Breast epithelium (tissue), 4 donors: ENCODE results near the gene MACROD2. TPM values are rescaled to one million over a fixed set of nuclear protein-coding genes. Genes with fewer than 3 reads are reported as not detected.

ENCODE experiments used
- DNase-seq, 2 donors: peaks; one replicate each; pipeline ENCODE4 v3.0.0-alpha.2; 2019; ENCODE audit warnings: low spot score in 2 of 2
- H3K27ac ChIP-seq, 2 donors: fragments of 200-600 bp; sonication (generic) in 1 of 2; one replicate each; pipeline ENCODE4 v1.5.1; 2016 to 2019; ENCODE audit warnings: mild to moderate bottlenecking in 1 of 2
- H3K27me3 ChIP-seq, 2 donors: fragments of 200-600 bp; sonication (generic) in 1 of 2; one replicate each; pipeline versions ENCODE4 v1.5.1 to v1.6.0; 2017 to 2019; ENCODE audit warnings: control low read depth in 1 of 2, mild to moderate bottlenecking in 1 of 2
- H3K36me3 ChIP-seq: fragments of 200-600 bp; one replicate; pipeline ENCODE4 v1.5.1; 2019
- H3K4me1 ChIP-seq, 2 donors: fragments of 200-600 bp; sonication (generic); one replicate each; pipeline ENCODE4 v1.5.1; 2016 to 2019; ENCODE audit warnings: control low read depth in 1 of 2
- H3K4me3 ChIP-seq, 3 donors: fragments of 200-600 bp; sonication (generic); 1 replicate in 2 of 3; 2 replicates in 1 of 3; pipeline ENCODE4 v1.5.1; 2016 to 2019; ENCODE audit warnings: mild to moderate bottlenecking in 3 of 3, moderate library complexity in 2 of 3
- H3K9me3 ChIP-seq, 2 donors: fragments of 200-600 bp; sonication (generic) in 1 of 2; one replicate each; pipeline ENCODE4 v1.5.1; 2016 to 2019; ENCODE audit warnings: control low read depth in 1 of 2
- POLR2A ChIP-seq: fragments of 450-650 bp; IDR thresholded peaks from one replicate; pipeline ENCODE4 v1.6.1; 2016; ENCODE audit warnings: antibody characterized with exemption, mild to moderate bottlenecking, moderate library complexity
- POLR2AphosphoS5 ChIP-seq, 3 donors: sonication (generic); formaldehyde crosslinking; IDR thresholded peaks; one replicate each; pipeline ENCODE4 v1.6.1; 2017; ENCODE audit warnings: antibody characterized with exemption in 3 of 3
- intact Hi-C: fragments of 100-400 bp; cut with DNase I; formaldehyde crosslinking; loops from one replicate; pipeline ENCODE4 v1.15.1; 2023; ENCODE audit warnings: low total_unique reads
- total RNA-seq, 3 donors: library from RNA; depleted of rRNA; stranded (reverse); fragments of >200 nt; gene quantifications; one replicate each; pipeline ENCODE4 v1.1.0, GENCODE V29; 2016
- TF ChIP-seq, protein P1 (sequence below), 3 donors: fragments of 450-650 bp; IDR thresholded peaks; one replicate each; pipeline ENCODE4 v1.5.1; 2016 to 2017; ENCODE audit warnings: antibody characterized with exemption in 3 of 3, mild to moderate bottlenecking in 3 of 3, moderate library complexity in 3 of 3

MACROD2 gene
- total RNA-seq, 3 donors from 2014 or later: 6.7 to 26.8 (median 8.8) TPM

GRCh38 chr20:16017656-16018055 is 2022.3 kb downstream of the MACROD2 start:
- H3K4me3 ChIP-seq: no peak overlapping the region
- no peak overlapping the region for H3K27ac ChIP-seq
- no peaks in the 10 kb centered on the region for H3K27me3 ChIP-seq
- H3K4me1 ChIP-seq: no peaks in the 10 kb centered on the region
- DNase-seq: no peak
- TF ChIP-seq POLR2A (no peak), POLR2AphosphoS5 (IDR thresholded peaks at IDR 0.05) (no peak)
- TF ChIP-seq, protein P1, sequence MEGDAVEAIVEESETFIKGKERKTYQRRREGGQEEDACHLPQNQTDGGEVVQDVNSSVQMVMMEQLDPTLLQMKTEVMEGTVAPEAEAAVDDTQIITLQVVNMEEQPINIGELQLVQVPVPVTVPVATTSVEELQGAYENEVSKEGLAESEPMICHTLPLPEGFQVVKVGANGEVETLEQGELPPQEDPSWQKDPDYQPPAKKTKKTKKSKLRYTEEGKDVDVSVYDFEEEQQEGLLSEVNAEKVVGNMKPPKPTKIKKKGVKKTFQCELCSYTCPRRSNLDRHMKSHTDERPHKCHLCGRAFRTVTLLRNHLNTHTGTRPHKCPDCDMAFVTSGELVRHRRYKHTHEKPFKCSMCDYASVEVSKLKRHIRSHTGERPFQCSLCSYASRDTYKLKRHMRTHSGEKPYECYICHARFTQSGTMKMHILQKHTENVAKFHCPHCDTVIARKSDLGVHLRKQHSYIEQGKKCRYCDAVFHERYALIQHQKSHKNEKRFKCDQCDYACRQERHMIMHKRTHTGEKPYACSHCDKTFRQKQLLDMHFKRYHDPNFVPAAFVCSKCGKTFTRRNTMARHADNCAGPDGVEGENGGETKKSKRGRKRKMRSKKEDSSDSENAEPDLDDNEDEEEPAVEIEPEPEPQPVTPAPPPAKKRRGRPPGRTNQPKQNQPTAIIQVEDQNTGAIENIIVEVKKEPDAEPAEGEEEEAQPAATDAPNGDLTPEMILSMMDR (IDR thresholded peaks at IDR 0.05): no peak
- no peaks in the 10 kb centered on the region for H3K36me3 ChIP-seq
- intact Hi-C loops: no loop called here
- no peaks in the 10 kb centered on the region for H3K9me3 ChIP-seq

DNA sequence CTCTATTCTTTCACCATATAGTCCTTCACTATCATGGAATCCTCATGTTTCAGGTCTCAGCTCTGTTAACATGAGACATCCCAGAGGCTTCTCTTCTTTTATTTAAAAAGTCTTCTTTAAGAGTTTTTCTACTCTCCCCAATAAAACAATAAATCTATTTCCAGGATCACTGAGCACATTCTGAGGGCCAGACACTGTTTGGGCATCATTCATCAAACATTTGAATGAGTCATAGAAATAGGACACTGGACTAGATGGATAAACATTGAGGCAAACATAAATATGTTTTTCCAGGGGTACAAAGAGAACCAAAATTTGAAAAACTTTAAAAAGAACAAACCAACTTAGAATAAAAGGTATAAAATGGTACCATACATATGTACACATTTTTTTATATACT is 2023.6 kb downstream of the MACROD2 start:
- intact Hi-C loops: no loop called here

GRCh38 chr20:16020971-16021370 is 2025.7 kb downstream of the MACROD2 start:
- intact Hi-C loops: no loop called here
- no peak for TF ChIP-seq POLR2AphosphoS5 (IDR thresholded peaks at IDR 0.05)
- TF ChIP-seq, protein P1 (IDR thresholded peaks at IDR 0.05): no peak
- TF ChIP-seq POLR2A: no peak
- no peak overlapping the region for H3K4me3 ChIP-seq
- no peaks in the 10 kb centered on the region for H3K27me3 ChIP-seq
- DNase-seq: no peak
- H3K27ac ChIP-seq: no peak overlapping the region
- H3K4me1 ChIP-seq: no peaks in the 10 kb centered on the region
- H3K9me3 ChIP-seq: no peaks in the 10 kb centered on the region
- H3K36me3 ChIP-seq: no peaks in the 10 kb centered on the region

More for the DNA sequence above, 2023.6 kb downstream of the MACROD2 start:
- Histone ChIP-seq H3K9me3 (no peaks in the 10 kb centered on the region), H3K4me1 (no peaks in the 10 kb centered on the region), H3K36me3 (no peaks in the 10 kb centered on the region), H3K4me3 (no peak overlapping the region), H3K27me3 (no peaks in the 10 kb centered on the region), H3K27ac (no peak overlapping the region)
- TF ChIP-seq POLR2A (no peak), POLR2AphosphoS5 (IDR thresholded peaks at IDR 0.05) (no peak)
- TF ChIP-seq, protein P1 (IDR thresholded peaks at IDR 0.05): no peak
- DNase-seq: no peak

- intact Hi-C loops: no loop called here
- H3K36me3 ChIP-seq: no peaks in the 10 kb centered on the region
- H3K27me3 ChIP-seq: no peaks in the 10 kb centered on the region
- TF ChIP-seq POLR2A (no peak), POLR2AphosphoS5 (IDR thresholded peaks at IDR 0.05) (no peak)
- TF ChIP-seq, protein P1 (IDR thresholded peaks at IDR 0.05): no peak
- H3K4me3 ChIP-seq: no peak overlapping the region
- no peak overlapping the region for H3K27ac ChIP-seq
- H3K4me1 ChIP-seq: no peaks in the 10 kb centered on the region
- DNase-seq: no peak
- no peaks in the 10 kb centered on the region for H3K9me3 ChIP-seq
These were observed 2029.8 kb downstream of the MACROD2 start for GRCh38 chr20:16025084-16025483.

DNA sequence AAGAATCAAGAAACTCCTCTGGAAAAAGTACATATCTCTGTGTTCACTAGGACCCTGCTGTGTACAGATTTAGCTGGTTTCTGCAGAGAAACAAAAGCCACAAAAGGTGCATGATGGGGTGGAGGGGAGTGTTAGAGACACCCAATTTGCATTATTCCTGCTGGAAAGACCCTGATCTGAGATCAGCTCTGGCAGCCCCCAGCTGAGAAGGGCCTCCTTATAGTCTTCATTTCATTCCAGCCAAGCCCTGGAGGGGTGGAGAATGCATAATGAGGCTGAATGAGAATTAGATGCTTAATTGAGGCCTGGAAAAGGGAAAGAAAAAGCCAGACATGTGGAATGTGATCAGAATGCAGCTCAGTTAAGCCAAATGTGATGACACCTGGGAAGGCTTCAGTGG is 2032.4 kb downstream of the MACROD2 start:
- no peak overlapping the region for H3K4me3 ChIP-seq
- no peak overlapping the region for H3K27ac ChIP-seq
- no peaks in the 10 kb centered on the region for H3K4me1 ChIP-seq
- intact Hi-C loops: no loop called here
- no peaks in the 10 kb centered on the region for H3K9me3 ChIP-seq
- H3K36me3 ChIP-seq: no peaks in the 10 kb centered on the region
- TF ChIP-seq, protein P1 (IDR thresholded peaks at IDR 0.05): no peak
- no peak for TF ChIP-seq POLR2AphosphoS5 (IDR thresholded peaks at IDR 0.05)
- no peak for TF ChIP-seq POLR2A
- H3K27me3 ChIP-seq: no peaks in the 10 kb centered on the region
- DNase-seq: no peak
